Transverse colon (tissue), 4 donors: Measurements from ENCODE around the gene RNF144A. TPM values are rescaled to one million over a fixed set of nuclear protein-coding genes. Genes with fewer than 3 reads are reported as not detected.

Experiments
- DNase-seq: peaks from one replicate; pipeline ENCODE4 v3.0.0-alpha.2; 2019
- H3K27ac ChIP-seq, 4 donors: fragments of 200-600 bp; sonication (generic); 2 replicates each; pipeline ENCODE4 v1.5.1; 2016 to 2018; ENCODE audit warnings: inconsistent platforms in 4 of 4
- H3K27me3 ChIP-seq: fragments of 200-600 bp; sonication (generic); 2 replicates; pipeline ENCODE4 v1.5.1; 2017; ENCODE audit warnings: inconsistent platforms
- H3K36me3 ChIP-seq, 4 donors: fragments of 200-600 bp; sonication (generic); 2 replicates each; pipeline ENCODE4 v1.5.1; 2017 to 2019; ENCODE audit warnings: inconsistent platforms in 4 of 4
- H3K4me1 ChIP-seq, 4 donors: fragments of 200-600 bp; sonication (generic); 2 replicates each; pipeline ENCODE4 v1.5.1; 2017 to 2020; ENCODE audit warnings: inconsistent platforms in 4 of 4
- H3K4me3 ChIP-seq, 4 donors: fragments of 200-600 bp; sonication (generic); 1 replicate in 1 of 4; 2 replicates in 3 of 4; pipeline versions ENCODE4 v1.5.1 to v1.6.1; 2017 to 2019; ENCODE audit warnings: inconsistent platforms in 4 of 4
- H3K9me3 ChIP-seq, 2 donors: fragments of 200-600 bp; sonication (generic); 2 replicates each; pipeline ENCODE4 v1.5.1; 2017 to 2019; ENCODE audit warnings: inconsistent platforms in 2 of 2
- CTCF ChIP-seq, 5 experiments: fragments of 200-600 bp in 3 of 5; fragments of 450-650 bp in 2 of 5; sonication (generic) in 3 of 5; IDR thresholded peaks; 1 replicate in 2 of 5; 2 replicates in 3 of 5; pipeline ENCODE4 v1.5.1; 2016 to 2017; ENCODE audit warnings: antibody characterized with exemption in 5 of 5, inconsistent platforms in 3 of 5, mild to moderate bottlenecking in 2 of 5, moderate library complexity in 1 of 5
- EP300 ChIP-seq: sonication (generic); formaldehyde crosslinking; IDR thresholded peaks from one replicate; pipeline ENCODE4 v1.6.1; 2017; ENCODE audit warnings: antibody characterized with exemption, low read depth
- POLR2A ChIP-seq: fragments of 450-650 bp; IDR thresholded peaks from one replicate; pipeline ENCODE4 v1.6.1; 2016; ENCODE audit warnings: antibody characterized with exemption, mild to moderate bottlenecking, moderate library complexity
- POLR2AphosphoS5 ChIP-seq, 3 donors: sonication (generic); formaldehyde crosslinking; IDR thresholded peaks; one replicate each; pipeline ENCODE4 v1.6.1; 2016; ENCODE audit warnings: antibody characterized with exemption in 3 of 3
- WGBS, 2 donors: methylation state at CpG; one replicate each; pipeline ENCODE4 v1.1.5; 2018; ENCODE audit warnings: low coverage in 1 of 2; 5-methylcytosine and 5-hydroxymethylcytosine counted together
- in situ Hi-C, 4 donors: fragments of 200-750 bp; cut with MboI; loops; one replicate each; pipeline versions ENCODE4 v1.15.0 to v1.15.1; 2017; ENCODE audit warnings: low sequenced_read_pairs in 3 of 4, low pct_ligation_motif_present in 1 of 4, low pct_unique_long_range_greater_than_20kb in 1 of 4
- intact Hi-C: fragments of 100-400 bp; cut with DNase I; formaldehyde crosslinking; loops from one replicate; pipeline ENCODE4 v1.15.1; 2023; ENCODE audit warnings: low total_unique reads
- total RNA-seq, 4 donors: library from RNA; depleted of rRNA; stranded (reverse); fragments of >200 nt; gene quantifications; one replicate each; pipeline ENCODE4 v1.1.0, GENCODE V29; 2016

RNF144A gene
- total RNA-seq, 4 donors from 2014 or later: 24.0 to 145 (median 83.0) TPM

GRCh38 chr2:7077660-7078267, 160.6 kb downstream of the RNF144A start:
- H3K36me3 ChIP-seq: no peaks in the 10 kb centered on the region
- no peak overlapping the region for H3K27ac ChIP-seq
- WGBS, 2 donors: 74 to 76% methylated on average over 8 to 10 of the region's 10 CpGs
- TF ChIP-seq POLR2AphosphoS5 (IDR thresholded peaks at IDR 0.05) (no peak), EP300 (no peak), POLR2A (no peak), CTCF (IDR thresholded peaks at IDR 0.05) (no peak)
- H3K27me3 ChIP-seq: no peaks in the 10 kb centered on the region
- no peaks in the 10 kb centered on the region for H3K9me3 ChIP-seq
- no peak overlapping the region for H3K4me3 ChIP-seq
- no peaks in the 10 kb centered on the region for H3K4me1 ChIP-seq
- in situ Hi-C loops: no loop called here
- intact Hi-C loops: no loop called here
- DNase-seq: no peak

- Histone ChIP-seq H3K27ac (no peak overlapping the region), H3K36me3 (no peaks in the 10 kb centered on the region), H3K9me3 (peaks cover 8 to 13% of the 10 kb centered on the region in 2 donors), H3K4me3 (no peak overlapping the region), H3K27me3 (no peaks in the 10 kb centered on the region), H3K4me1 (no peaks in the 10 kb centered on the region)
- no peak for DNase-seq
- TF ChIP-seq POLR2AphosphoS5 (IDR thresholded peaks at IDR 0.05) (no peak), CTCF (IDR thresholded peaks at IDR 0.05) (peak in 3 of 5 experiments; percentile 10 to 38 (median 28)), EP300 (no peak)
- in situ Hi-C loops (no loop called here), intact Hi-C loops (no loop called here)
- 69 to 72% methylated on average over 5 to 10 of the region's 10 CpGs for WGBS, 2 donors
These were observed 166.6 kb downstream of the RNF144A start for GRCh38 chr2:7083580-7084509.

- intact Hi-C loops: no loop called here
- no peak for TF ChIP-seq POLR2AphosphoS5 (IDR thresholded peaks at IDR 0.05)
- TF ChIP-seq CTCF (IDR thresholded peaks at IDR 0.05): no peak
- no peak for TF ChIP-seq POLR2A
- TF ChIP-seq EP300: no peak
- no peak for DNase-seq
- H3K27ac ChIP-seq: no peak overlapping the region
- no peaks in the 10 kb centered on the region for H3K36me3 ChIP-seq
- H3K4me3 ChIP-seq: no peak overlapping the region
- H3K27me3 ChIP-seq: no peaks in the 10 kb centered on the region
- H3K4me1 ChIP-seq: no peaks in the 10 kb centered on the region
- in situ Hi-C loops: no loop called here
- peaks cover 8 to 13% of the 10 kb centered on the region in 2 donors for H3K9me3 ChIP-seq
These were observed 167.4 kb downstream of the RNF144A start for GRCh38 chr2:7084601-7085000.

- Histone ChIP-seq H3K36me3 (no peaks in the 10 kb centered on the region), H3K4me3 (no peak overlapping the region), H3K27me3 (no peaks in the 10 kb centered on the region), H3K9me3 (peaks cover 6 to 10% of the 10 kb centered on the region in 2 donors), H3K4me1 (peaks cover 0 to 4% (median 2%) of the 10 kb centered on the region in 4 donors), H3K27ac (no peak overlapping the region)
- in situ Hi-C loops (no loop called here), intact Hi-C loops (no loop called here)
- no peak for DNase-seq
- WGBS, 2 donors: 90% methylated on average over 16 of the region's 16 CpGs; no CpG with 5 or more reads in 1 of the 2 donors
- TF ChIP-seq CTCF (IDR thresholded peaks at IDR 0.05) (no peak), POLR2AphosphoS5 (IDR thresholded peaks at IDR 0.05) (no peak), POLR2A (no peak), EP300 (no peak)
These were observed 172.1 kb downstream of the RNF144A start for GRCh38 chr2:7089284-7089683.
